ENCODE results near the gene NFKBIE. TPM values are rescaled to one million over a fixed set of nuclear protein-coding genes. Genes with fewer than 3 reads are reported as not detected.

The NFKBIE gene
- total and polyA plus RNA-seq, 2 experiments from 2014 or later: 14.6 to 25.9 TPM

- H3K27ac Mint-ChIP-seq: no peak overlapping the region
Measured at GRCh38 chr6:44238687-44239350, 26.5 kb downstream of the NFKBIE start.

DNA sequence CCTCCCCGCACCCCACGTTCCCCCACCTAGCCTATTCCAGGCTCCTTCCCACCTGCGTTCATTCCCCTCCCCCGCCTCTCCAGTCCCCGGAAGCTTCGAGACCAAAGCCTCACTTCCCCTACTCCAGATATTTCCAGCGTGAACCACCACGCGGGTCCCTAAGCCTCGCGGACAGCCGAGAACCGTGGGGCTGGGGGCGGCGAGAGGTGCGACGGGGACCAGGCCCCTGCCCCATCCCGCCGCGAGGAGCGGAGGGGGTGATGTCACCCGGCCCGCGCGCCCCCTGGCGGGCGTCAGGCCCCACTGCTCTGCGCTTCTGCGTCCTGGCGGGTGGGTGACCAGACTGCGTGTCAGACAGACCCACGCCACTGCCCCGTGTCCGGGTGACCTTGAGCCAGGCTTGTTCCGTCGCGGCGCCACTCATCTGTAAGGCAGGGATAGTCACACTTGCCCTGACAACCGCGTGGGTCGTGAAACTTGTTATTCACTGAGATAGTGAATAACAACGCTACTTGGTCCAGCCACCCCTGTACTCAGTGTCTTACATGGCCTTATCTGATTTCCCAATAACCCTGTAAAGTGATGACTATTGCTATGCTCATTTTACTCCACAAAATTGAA lies 27.4 kb downstream of the NFKBIE start:
- H3K27me3 ChIP-seq (ENCODE audit: insufficient read depth): 0 out of 2 replicates have a peak, but pooled peaks cover 11% of the 10 kb centered on the region
- no peak overlapping the region for H3K27ac ChIP-seq (ENCODE audit: low read depth)
- Mint-ChIP-seq H3K9me3 (no peaks in the 10 kb centered on the region; the same call in 2 of the 3 replicates), H3K27ac (peak overlapping the region; percentile 77; the same call in 1 of the 2 replicates), H3K4me1 (peaks cover 42% of the 10 kb centered on the region), H3K4me3 (peak overlapping the region; percentile 73), H3K36me3 (ENCODE audit: low read depth) (peaks cover 34% of the 10 kb centered on the region), H3K27me3 (ENCODE audit: insufficient read depth, low read depth, poor library complexity) (peaks cover 23% of the 10 kb centered on the region)
- H3K9me2 ChIP-seq (ENCODE audit: insufficient read depth): no peaks in the 10 kb centered on the region
- ATAC-seq (peak; percentile 74), DNase-seq (ENCODE audit: low spot score) (peak; percentile 81)
- peaks cover 18% of the 10 kb centered on the region for H3F3A ChIP-seq (replicated peaks; ENCODE audit: low read depth)
- H3K4me2 ChIP-seq: peak overlapping the region; percentile 90
- H3K36me3 ChIP-seq (ENCODE audit: insufficient read depth): no peaks in the 10 kb centered on the region
- no peaks in the 10 kb centered on the region for H3K79me2 ChIP-seq (replicated peaks; ENCODE audit: insufficient read depth)
- peak overlapping the region; percentile 83 for H3K4me3 ChIP-seq
- peaks cover 6% of the 10 kb centered on the region; the same call in 1 of the 2 replicates for H4K20me1 ChIP-seq (replicated peaks; ENCODE audit: insufficient read depth)
- peaks cover 19% of the 10 kb centered on the region; the same call in 1 of the 2 replicates for H3K4me1 ChIP-seq (ENCODE audit: insufficient read depth)
- no peak overlapping the region for H2AFZ ChIP-seq
- no peak for TF ChIP-seq JUNB (IDR thresholded peaks at IDR 0.05; ENCODE audit: unreplicated experiment)
- peak; percentile 31; the same call in 1 of the 2 replicates for TF ChIP-seq POLR2AphosphoS5 (IDR thresholded peaks at IDR 0.05; ENCODE audit: low read depth)
- peak; percentile 84 to 87 for TF ChIP-seq CTCF (conservative IDR thresholded peaks at IDR 0.05; ENCODE audit: low read depth in 2 of 2)
- TF ChIP-seq ZNF114 (CRISPR knock-in tag; IDR thresholded peaks at IDR 0.05): no peak

More at GRCh38 chr6:44238687-44239350, 26.5 kb downstream of the NFKBIE start:
- Mint-ChIP-seq H3K9me3 (no peaks in the 10 kb centered on the region; the same call in 2 of the 3 replicates), H3K4me1 (peaks cover 35% of the 10 kb centered on the region), H3K36me3 (ENCODE audit: low read depth) (peaks cover 26% of the 10 kb centered on the region), H3K27me3 (ENCODE audit: insufficient read depth, low read depth, poor library complexity) (peaks cover 21% of the 10 kb centered on the region), H3K4me3 (peak overlapping the region; percentile 73)
- H3K4me2 ChIP-seq: peak overlapping the region; percentile 90; the same call in 1 of the 2 replicates
- no peak overlapping the region for H3K27ac ChIP-seq (ENCODE audit: low read depth)
- H3K4me1 ChIP-seq (ENCODE audit: insufficient read depth): peaks cover 19% of the 10 kb centered on the region; the same call in 1 of the 2 replicates
- 0 out of 2 replicates have a peak, but pooled peaks cover 11% of the 10 kb centered on the region for H3K27me3 ChIP-seq (ENCODE audit: insufficient read depth)
- peaks cover 2% of the 10 kb centered on the region; the same call in 1 of the 2 replicates for H4K20me1 ChIP-seq (replicated peaks; ENCODE audit: insufficient read depth)
- H3F3A ChIP-seq (replicated peaks; ENCODE audit: low read depth): peaks cover 18% of the 10 kb centered on the region
- TF ChIP-seq JUNB (IDR thresholded peaks at IDR 0.05; ENCODE audit: unreplicated experiment) (no peak), EZH2 (IDR thresholded peaks at IDR 0.05; ENCODE audit: low read depth, unreplicated experiment) (no peak), CTCF (conservative IDR thresholded peaks at IDR 0.05; ENCODE audit: low read depth in 2 of 2) (no peak), ETS1 (IDR thresholded peaks at IDR 0.05) (no peak), ZNF114 (CRISPR knock-in tag; IDR thresholded peaks at IDR 0.05) (no peak)
- ATAC-seq: no peak
- no peaks in the 10 kb centered on the region for H3K79me2 ChIP-seq (replicated peaks; ENCODE audit: insufficient read depth)
- DNase-seq (ENCODE audit: low spot score): no peak
- H2AFZ ChIP-seq: no peak overlapping the region
- no peaks in the 10 kb centered on the region for H3K9me2 ChIP-seq (ENCODE audit: insufficient read depth)
- H3K36me3 ChIP-seq (ENCODE audit: insufficient read depth): no peaks in the 10 kb centered on the region
- no peak overlapping the region; the same call in 1 of the 2 replicates for H3K4me3 ChIP-seq

Data from GM23338 (cell line).